Small intestine (tissue), 7 donors: Measurements from ENCODE around the gene SIK2. TPM values are rescaled to one million over a fixed set of nuclear protein-coding genes. Genes with fewer than 3 reads are reported as not detected.

Source experiments
- DNase-seq, 2 donors: peaks; one replicate each; pipeline versions ENCODE4 v3.0.0 to v3.0.0-alpha.2; 2013
- FAIRE-seq: peaks from 2 replicates; lab custom pipeline; 2012; peaks lifted over from hg19 to GRCh38; lab: Jason Lieb, UNC
- H3K27ac ChIP-seq, 3 donors: one replicate each; pipeline ENCODE4 v1.5.1; 2013; ENCODE audit warnings: low read length in 2 of 3, mild to moderate bottlenecking in 2 of 3, control low read depth in 1 of 3, inconsistent platforms in 1 of 3, low read depth in 1 of 3, moderate library complexity in 1 of 3
- H3K27me3 ChIP-seq, 3 donors: one replicate each; pipeline ENCODE4 v1.6.1; 2013; ENCODE audit warnings: low read length in 3 of 3, inconsistent platforms in 1 of 3; ENCODE audit not compliant: control insufficient read depth in 3 of 3, insufficient read depth in 3 of 3
- H3K36me3 ChIP-seq, 3 donors: one replicate each; pipeline ENCODE4 v1.6.1; 2013; ENCODE audit warnings: low read length in 3 of 3, inconsistent platforms in 1 of 3, low read depth in 1 of 3, mild to moderate bottlenecking in 1 of 3, moderate library complexity in 1 of 3; ENCODE audit not compliant: control insufficient read depth in 3 of 3, insufficient read depth in 2 of 3
- H3K4me1 ChIP-seq, 3 donors: one replicate each; pipeline ENCODE4 v1.6.1; 2013; ENCODE audit warnings: low read length in 2 of 3, inconsistent platforms in 1 of 3, low read depth in 1 of 3, mild to moderate bottlenecking in 1 of 3, moderate library complexity in 1 of 3; ENCODE audit not compliant: control insufficient read depth in 3 of 3, insufficient read depth in 2 of 3
- H3K4me3 ChIP-seq, 3 donors: one replicate each; pipeline ENCODE4 v1.5.1; 2013; ENCODE audit warnings: low read length in 3 of 3, control low read depth in 1 of 3, inconsistent platforms in 1 of 3, low read depth in 1 of 3, mild to moderate bottlenecking in 1 of 3, moderate library complexity in 1 of 3
- H3K9me3 ChIP-seq, 2 donors: one replicate each; pipeline ENCODE4 v1.6.1; 2013; ENCODE audit warnings: low read depth in 1 of 2, low read length in 1 of 2; ENCODE audit not compliant: control insufficient read depth in 2 of 2, insufficient read depth in 1 of 2
- WGBS, 3 donors: extraction: QIAGEN DNeasy Blood & Tissue Kit; methylation state at CpG; one replicate each; pipeline ENCODE4 v1.1.7; 2013; 5-methylcytosine and 5-hydroxymethylcytosine counted together
- polyA plus RNA-seq, 4 donors: library from polyadenylated mRNA; stranded (reverse) in 3 of 4; unstranded in 1 of 4; fragments of 200-250 nt in 3 of 4; fragments of 120-200 nt in 1 of 4; gene quantifications; one replicate each; pipeline versions ENCODE4 v1.2.1 to v1.2.3, GENCODE V29; 2013
- donor health status: healthy with polysubstance abuse.
- donor health status: control.
- donor health status: control.
- donor health status: Bipolar disorder and iron deficiency.
- donor health status: healthy.

SIK2 gene
- polyA plus RNA-seq, 4 donors = 3.8 to 22.5 (median 5.6) TPM

DNA sequence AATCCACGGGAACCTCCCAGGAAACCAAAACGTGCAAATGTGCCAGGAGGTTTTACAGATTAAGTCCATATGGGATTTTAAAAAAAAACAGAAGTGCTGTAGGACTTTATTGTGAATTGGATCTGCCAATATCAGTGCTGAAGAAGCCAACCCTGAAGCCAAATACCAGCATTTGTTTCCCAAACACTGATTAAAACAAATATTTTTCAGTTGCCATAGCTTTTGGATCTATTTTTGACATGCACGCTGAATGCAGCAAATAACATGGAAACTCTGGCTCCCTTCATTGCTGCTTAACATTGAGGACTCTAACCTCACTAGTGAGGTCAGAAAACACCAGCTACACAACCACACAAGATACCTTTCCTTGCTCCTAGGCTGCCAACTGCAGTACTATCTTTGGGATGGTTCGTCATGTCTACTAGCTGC is 28.4 kb upstream of the SIK2 start:
- H3K27ac ChIP-seq = peak overlapping the region in 1 of 3 donors; percentile 30

DNA sequence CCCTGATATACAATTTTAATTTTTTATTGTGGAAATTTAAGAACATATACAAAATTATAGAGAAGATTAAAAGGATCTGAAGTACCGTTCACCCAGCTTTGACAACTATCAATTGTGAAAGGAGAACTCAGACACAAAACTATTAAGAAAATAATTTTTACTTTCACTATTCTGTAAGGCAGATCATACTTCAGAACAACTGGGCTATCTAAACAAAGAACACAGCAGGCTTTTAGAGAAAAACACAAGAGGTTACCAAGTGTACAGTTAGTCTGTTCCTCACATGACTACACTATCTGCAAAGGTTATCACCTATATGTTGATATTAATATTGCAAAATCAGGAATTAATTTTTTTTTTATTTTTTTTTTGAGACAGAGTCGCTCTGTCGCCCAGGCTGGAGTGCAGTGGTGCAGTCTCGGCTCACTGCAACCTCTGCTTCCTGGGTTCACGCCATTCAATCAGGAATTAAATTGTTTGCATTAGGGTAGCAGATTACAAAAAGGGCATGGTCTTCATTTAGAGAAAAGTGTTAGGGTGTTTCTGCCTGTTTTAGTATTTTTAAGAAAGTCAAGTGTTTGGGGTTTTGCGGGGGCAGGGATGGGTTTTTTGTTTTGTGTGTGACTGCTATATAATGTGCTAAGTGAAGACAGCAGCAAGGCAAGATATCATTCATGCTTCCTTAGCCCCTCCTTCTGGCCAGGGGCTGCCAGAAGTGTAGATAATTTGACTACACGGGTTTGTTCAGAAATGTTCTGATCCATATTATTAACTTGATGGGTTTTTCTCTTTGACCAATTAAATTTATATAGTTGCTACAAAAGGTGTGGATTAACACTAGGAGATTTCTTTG is 27.6 kb upstream of the SIK2 start:
- FAIRE-seq (no peak), DNase-seq (peak in 1 of 2 donors; percentile 11)
- no peak overlapping the region for H3K4me3 ChIP-seq
- peaks cover 6 to 24% (median 7%) of the 10 kb centered on the region in 3 donors for H3K4me1 ChIP-seq
- WGBS, 3 donors = 27 to 35% (median 35%) methylated on average over 7 of the region's 7 CpGs
- no peaks in the 10 kb centered on the region for H3K27me3 ChIP-seq
- no peaks in the 10 kb centered on the region for H3K36me3 ChIP-seq
- H3K27ac ChIP-seq = no peak overlapping the region
- no peaks in the 10 kb centered on the region for H3K9me3 ChIP-seq

More for the DNA sequence above, 28.4 kb upstream of the SIK2 start:
- peaks cover 6 to 24% (median 7%) of the 10 kb centered on the region in 3 donors for H3K4me1 ChIP-seq
- WGBS, 3 donors = 53 to 67% (median 63%) methylated on average over 4 of the region's 4 CpGs
- no peaks in the 10 kb centered on the region for H3K9me3 ChIP-seq
- FAIRE-seq (no peak), DNase-seq (no peak)
- no peaks in the 10 kb centered on the region for H3K36me3 ChIP-seq
- H3K4me3 ChIP-seq = no peak overlapping the region
- H3K27me3 ChIP-seq = no peaks in the 10 kb centered on the region

DNA sequence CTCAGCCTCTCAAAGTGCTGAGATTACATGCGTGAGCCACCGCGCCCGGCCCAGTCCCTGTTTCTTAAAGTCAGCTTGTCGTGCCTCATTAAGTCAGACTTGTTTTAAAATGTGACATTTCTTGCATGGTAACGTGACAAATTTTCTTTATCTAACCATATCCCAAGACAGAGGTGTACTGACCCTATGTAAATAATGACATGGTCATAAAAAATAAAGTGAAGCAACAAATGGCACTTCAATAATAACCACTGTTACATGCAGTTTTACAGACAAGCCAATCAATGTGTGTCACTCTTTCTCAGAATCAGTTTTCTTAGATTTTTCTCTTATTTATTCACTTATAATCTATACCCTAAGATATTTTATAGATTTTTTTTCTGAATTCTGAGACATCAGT is 26.5 kb upstream of the SIK2 start:
- DNase-seq (peak in 1 of 2 donors; percentile 42), FAIRE-seq (no peak)
- Histone ChIP-seq H3K27ac (no peak overlapping the region), H3K4me3 (no peak overlapping the region), H3K9me3 (no peaks in the 10 kb centered on the region), H3K36me3 (no peaks in the 10 kb centered on the region), H3K27me3 (no peaks in the 10 kb centered on the region), H3K4me1 (peaks cover 6 to 24% (median 7%) of the 10 kb centered on the region in 3 donors)
- WGBS, 3 donors = 79 to 90% (median 80%) methylated on average over 6 of the region's 6 CpGs

DNA sequence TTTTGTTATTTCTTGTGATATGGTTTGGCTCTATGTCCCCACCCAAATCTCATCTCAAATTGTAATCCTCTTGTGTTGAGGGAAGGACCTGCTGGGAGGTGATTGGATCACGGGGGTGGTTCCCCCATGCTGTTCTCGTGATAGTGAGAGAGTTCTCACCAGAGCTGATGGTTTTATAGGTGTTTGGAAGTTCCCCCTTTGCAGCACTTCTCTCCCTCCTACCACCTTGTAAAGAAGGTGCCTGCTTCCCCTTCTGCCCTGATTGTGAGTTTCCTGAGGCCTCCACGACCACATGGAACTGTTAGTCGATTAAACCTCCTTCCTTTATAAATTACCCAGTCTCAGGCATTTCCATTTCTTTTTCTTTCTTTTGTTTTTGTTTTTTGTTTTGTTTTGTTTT is 24.4 kb upstream of the SIK2 start:
- Histone ChIP-seq H3K9me3 (no peaks in the 10 kb centered on the region), H3K27me3 (no peaks in the 10 kb centered on the region), H3K4me3 (no peak overlapping the region), H3K36me3 (no peaks in the 10 kb centered on the region), H3K4me1 (peaks cover 0 to 9% (median 3%) of the 10 kb centered on the region in 3 donors), H3K27ac (no peak overlapping the region)
- DNase-seq (no peak), FAIRE-seq (no peak)
- WGBS, 3 donors = 78 to 92% (median 80%) methylated on average over 4 of the region's 4 CpGs

DNA sequence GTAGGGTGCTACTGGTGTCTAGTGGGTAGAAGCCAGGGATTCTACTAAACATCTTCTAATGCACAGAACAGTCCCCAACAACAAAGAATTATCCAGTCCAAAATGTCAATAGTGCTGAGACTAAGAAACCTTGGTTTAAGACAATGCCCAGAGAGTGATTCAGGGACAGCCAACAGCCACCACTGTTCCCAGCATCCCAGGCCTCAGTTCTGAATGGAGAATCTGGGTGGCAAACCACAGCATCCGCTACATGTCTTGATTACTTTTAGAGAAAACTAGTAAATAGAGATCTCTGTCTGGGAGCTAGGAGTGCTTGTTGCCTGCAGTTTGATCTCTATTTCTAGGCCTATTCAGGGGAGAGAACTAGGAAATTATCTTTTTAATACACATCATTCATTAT is 20.9 kb upstream of the SIK2 start:
- Histone ChIP-seq H3K9me3 (no peaks in the 10 kb centered on the region), H3K4me1 (no peaks in the 10 kb centered on the region), H3K36me3 (no peaks in the 10 kb centered on the region), H3K27ac (no peak overlapping the region), H3K4me3 (no peak overlapping the region), H3K27me3 (no peaks in the 10 kb centered on the region)
- FAIRE-seq (no peak), DNase-seq (no peak)
- WGBS, 3 donors = 96 to 100% (median 100%) methylated on average over 1 of the region's 1 CpG

DNA sequence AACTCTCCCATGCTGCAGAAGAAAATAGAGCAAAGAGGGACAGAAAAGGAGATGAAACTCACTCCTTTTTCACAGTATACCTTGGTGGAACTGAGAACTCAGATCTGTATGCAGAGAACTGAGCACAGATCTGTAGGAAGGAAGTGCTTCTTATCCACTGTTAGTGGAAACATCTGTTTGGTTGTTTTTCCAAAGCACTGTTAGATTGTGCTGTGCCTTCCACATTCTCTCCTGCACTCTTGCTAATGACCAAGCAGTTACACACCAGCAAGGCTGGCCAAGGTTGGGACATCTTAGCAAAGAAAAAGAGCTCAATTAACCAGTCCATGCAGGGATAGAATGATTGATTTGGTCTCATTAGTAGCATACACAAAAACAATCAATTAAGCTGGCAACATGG is 20.1 kb upstream of the SIK2 start:
- no peak overlapping the region for H3K4me3 ChIP-seq
- no peak for DNase-seq
- H3K27me3 ChIP-seq = no peaks in the 10 kb centered on the region
- H3K9me3 ChIP-seq = no peaks in the 10 kb centered on the region
- no peak overlapping the region for H3K27ac ChIP-seq
- no peaks in the 10 kb centered on the region for H3K4me1 ChIP-seq
- H3K36me3 ChIP-seq = no peaks in the 10 kb centered on the region
- FAIRE-seq = no peak

DNA sequence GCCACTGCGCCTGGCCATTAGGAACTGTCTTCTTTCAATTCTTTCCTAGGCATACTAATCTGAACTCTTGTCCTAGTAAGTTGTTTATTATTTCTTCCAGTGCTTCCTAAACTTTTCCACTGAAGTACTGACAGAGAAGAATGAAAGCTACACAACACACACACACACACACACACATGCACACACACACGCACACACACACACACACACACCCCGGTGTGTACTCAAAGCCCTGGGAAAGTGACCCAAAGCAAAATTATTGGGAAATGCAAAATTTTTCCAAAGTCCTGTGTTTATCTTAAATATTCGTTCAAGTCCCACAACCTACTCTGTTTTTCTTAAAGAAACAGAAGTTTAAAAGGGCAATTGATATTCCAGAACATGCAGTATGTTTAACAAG is 19.4 kb upstream of the SIK2 start:
- DNase-seq (no peak), FAIRE-seq (no peak)
- Histone ChIP-seq H3K4me1 (no peaks in the 10 kb centered on the region), H3K9me3 (no peaks in the 10 kb centered on the region), H3K27me3 (no peaks in the 10 kb centered on the region), H3K27ac (no peak overlapping the region), H3K36me3 (no peaks in the 10 kb centered on the region), H3K4me3 (no peak overlapping the region)
- 58 to 68% (median 64%) methylated on average over 4 of the region's 4 CpGs for WGBS, 3 donors

DNA sequence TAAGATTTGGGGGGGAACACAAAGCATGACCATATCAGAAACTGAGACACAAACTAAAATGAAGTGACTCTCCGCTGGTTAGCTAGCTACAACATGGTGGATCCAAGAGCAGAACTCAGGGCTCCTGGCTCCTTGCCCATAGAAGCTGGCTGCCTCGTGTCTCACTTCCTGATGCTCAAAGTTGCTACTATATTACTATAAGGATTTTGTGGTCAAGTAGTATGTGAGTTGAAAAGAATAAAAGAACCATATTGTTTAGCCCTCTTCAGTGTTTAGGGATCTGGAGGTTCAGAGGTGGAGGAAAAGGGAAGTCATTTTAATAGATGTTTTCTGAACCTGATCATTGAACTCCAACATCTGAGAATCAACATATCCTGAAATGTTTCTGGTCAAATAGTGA is 16.9 kb upstream of the SIK2 start:
- H3K4me3 ChIP-seq = no peak overlapping the region
- H3K36me3 ChIP-seq = no peaks in the 10 kb centered on the region
- no peaks in the 10 kb centered on the region for H3K27me3 ChIP-seq
- H3K9me3 ChIP-seq = no peaks in the 10 kb centered on the region
- DNase-seq = no peak
- H3K27ac ChIP-seq = no peak overlapping the region
- H3K4me1 ChIP-seq = peaks cover 0 to 10% (median 0%) of the 10 kb centered on the region in 3 donors
- 39 to 46% (median 44%) methylated on average over 2 of the region's 2 CpGs for WGBS, 3 donors
- FAIRE-seq = no peak
